Right atrium auricular region (tissue), 2 donors: ENCODE measurements around the gene ANO6. TPM values are rescaled to one million over a fixed set of nuclear protein-coding genes. Genes with fewer than 3 reads are reported as not detected.

Experiments
- DNase-seq: peaks from one replicate; pipeline ENCODE4 v3.0.0-alpha.2; 2019; ENCODE audit warnings: low spot score
- H3K27ac ChIP-seq, 2 donors: fragments of 200-600 bp; sonication (generic); 1 replicate in 1 of 2; 2 replicates in 1 of 2; pipeline ENCODE4 v1.5.1; 2016 to 2019
- H3K27me3 ChIP-seq, 2 donors: fragments of 200-600 bp; sonication (generic); one replicate each; pipeline versions ENCODE4 v1.5.1 to v1.6.0; 2017 to 2019
- H3K36me3 ChIP-seq: fragments of 200-600 bp; sonication (generic); one replicate; pipeline ENCODE4 v1.5.1; 2016
- H3K4me1 ChIP-seq, 2 donors: fragments of 200-600 bp; sonication (generic); one replicate each; pipeline versions ENCODE4 v1.5.1 to v1.6.0; 2017 to 2019
- H3K4me3 ChIP-seq, 2 donors: fragments of 200-600 bp; sonication (generic); 1 replicate in 1 of 2; 2 replicates in 1 of 2; pipeline ENCODE4 v1.5.1; 2017 to 2019; ENCODE audit warnings: mild to moderate bottlenecking in 1 of 2, moderate library complexity in 1 of 2
- H3K9me3 ChIP-seq, 2 donors: fragments of 200-600 bp; sonication (generic); one replicate each; pipeline ENCODE4 v1.5.1; 2019
- CTCF ChIP-seq, 2 donors: fragments of 200-600 bp; sonication (generic); IDR thresholded peaks; one replicate each; pipeline ENCODE4 v1.5.1; 2019; ENCODE audit warnings: antibody characterized with exemption in 2 of 2
- total RNA-seq, 2 donors: library from RNA; depleted of rRNA; stranded (reverse); fragments of >200 nt; gene quantifications; one replicate each; pipeline ENCODE4 v1.1.0, GENCODE V29; 2016

ANO6 gene
- total RNA-seq, 2 donors from 2014 or later = 48.1 to 49.5 TPM

GRCh38 chr12:45247589-45247988 is 31.7 kb downstream of the ANO6 start:
- no peak overlapping the region for H3K4me3 ChIP-seq
- H3K27ac ChIP-seq = no peak overlapping the region
- no peak for DNase-seq
- TF ChIP-seq CTCF (IDR thresholded peaks at IDR 0.05) = no peak
- no peaks in the 10 kb centered on the region for H3K27me3 ChIP-seq
- H3K36me3 ChIP-seq = no peaks in the 10 kb centered on the region
- H3K4me1 ChIP-seq = peaks cover 0 to 10% of the 10 kb centered on the region in 2 donors
- H3K9me3 ChIP-seq = no peaks in the 10 kb centered on the region

GRCh38 chr12:45248095-45248494 is 32.2 kb downstream of the ANO6 start:
- Histone ChIP-seq H3K27ac (no peak overlapping the region), H3K9me3 (no peaks in the 10 kb centered on the region), H3K27me3 (no peaks in the 10 kb centered on the region), H3K4me1 (peaks cover 0 to 10% of the 10 kb centered on the region in 2 donors), H3K36me3 (no peaks in the 10 kb centered on the region), H3K4me3 (no peak overlapping the region)
- no peak for DNase-seq
- TF ChIP-seq CTCF (IDR thresholded peaks at IDR 0.05) = no peak

GRCh38 chr12:45254254-45254653 is 38.4 kb downstream of the ANO6 start:
- TF ChIP-seq CTCF (IDR thresholded peaks at IDR 0.05) = no peak
- H3K27ac ChIP-seq = no peak overlapping the region
- DNase-seq = no peak
- no peaks in the 10 kb centered on the region for H3K27me3 ChIP-seq
- H3K4me1 ChIP-seq = peaks cover 0 to 12% of the 10 kb centered on the region in 2 donors
- H3K9me3 ChIP-seq = no peaks in the 10 kb centered on the region
- no peak overlapping the region for H3K4me3 ChIP-seq
- H3K36me3 ChIP-seq = no peaks in the 10 kb centered on the region

GRCh38 chr12:45256721-45257120 is 40.8 kb downstream of the ANO6 start:
- H3K4me1 ChIP-seq = peaks cover 0 to 26% of the 10 kb centered on the region in 2 donors
- no peak overlapping the region for H3K4me3 ChIP-seq
- H3K27me3 ChIP-seq = no peaks in the 10 kb centered on the region
- H3K36me3 ChIP-seq = no peaks in the 10 kb centered on the region
- H3K27ac ChIP-seq = no peak overlapping the region
- DNase-seq = no peak
- TF ChIP-seq CTCF (IDR thresholded peaks at IDR 0.05) = no peak
- no peaks in the 10 kb centered on the region for H3K9me3 ChIP-seq

GRCh38 chr12:45257185-45257930 is 41.5 kb downstream of the ANO6 start:
- H3K4me3 ChIP-seq = no peak overlapping the region
- H3K4me1 ChIP-seq = peaks cover 0 to 26% of the 10 kb centered on the region in 2 donors
- DNase-seq = no peak
- no peak overlapping the region for H3K27ac ChIP-seq
- no peaks in the 10 kb centered on the region for H3K36me3 ChIP-seq
- TF ChIP-seq CTCF (IDR thresholded peaks at IDR 0.05) = no peak
- no peaks in the 10 kb centered on the region for H3K9me3 ChIP-seq
- no peaks in the 10 kb centered on the region for H3K27me3 ChIP-seq

- Histone ChIP-seq H3K4me3 (no peak overlapping the region), H3K27ac (no peak overlapping the region), H3K4me1 (peaks cover 0 to 35% of the 10 kb centered on the region in 2 donors), H3K27me3 (no peaks in the 10 kb centered on the region), H3K9me3 (no peaks in the 10 kb centered on the region), H3K36me3 (no peaks in the 10 kb centered on the region)
- no peak for DNase-seq
- no peak for TF ChIP-seq CTCF (IDR thresholded peaks at IDR 0.05)
Measured at GRCh38 chr12:45259675-45260074, 43.8 kb downstream of the ANO6 start.
